ENCODE results near the gene LEF1.

DNA sequence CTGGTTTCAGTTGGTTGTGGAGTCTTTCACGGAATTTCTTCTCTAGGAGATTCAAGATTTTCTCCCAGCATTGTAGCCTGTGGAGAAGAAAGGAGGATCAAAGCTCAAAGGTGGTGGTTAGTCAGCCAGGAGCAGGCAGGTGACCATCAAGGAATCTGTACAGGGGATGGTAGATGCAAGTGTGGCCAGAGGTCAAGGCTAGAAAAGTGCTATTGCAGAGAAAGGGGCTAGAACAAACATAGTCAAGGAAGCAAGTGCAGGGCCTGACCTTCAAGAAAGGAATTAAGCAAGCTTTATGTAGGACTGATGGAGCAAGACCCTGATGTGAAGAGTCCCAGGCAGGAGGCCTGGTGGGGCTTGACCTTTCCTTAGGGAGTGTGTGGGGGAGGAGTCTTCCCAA lies 162.9 kb downstream of the LEF1 start:
- TF ChIP-seq CTCF (IDR thresholded peaks at IDR 0.05; ENCODE audit: low read depth, low read length) (no peak), EZH2phosphoT487 (IDR thresholded peaks at IDR 0.05; ENCODE audit: low read depth) (no peak)
